Measurements from ENCODE around the gene PPP2R3C.

PPP2R3C gene

GRCh38 chr14:35121887-35122695, at the start of gene PPP2R3C, which contains the start of gene PRORP:
Gene PPP2R3C (minus strand): TSS chr14:35121990. CDS start chr14:35121959, 31 bp downstream.
Gene PRORP (plus strand): TSS chr14:35122552. CDS start chr14:35123246, 694 bp downstream.
- Histone ChIP-seq H3K36me3 (peaks cover 14% of the 10 kb centered on the region), H3K4me3 (ENCODE audit: low read depth in 1 of 2, low read length in 1 of 2) (peak within 1 kb of the TSS; percentile 71 to 97), H3K9me3 (no peaks in the 10 kb centered on the region), H3K27me3 (no peaks in the 10 kb centered on the region), H3K4me1 (ENCODE audit: control insufficient read depth in 1 of 2, insufficient read depth in 1 of 2, low read depth in 1 of 2, low read length in 1 of 2) (peaks cover 62 to 63% of the 10 kb centered on the region in 2 experiments), H3K27ac (peak within 1 kb of the TSS; percentile 91)
- no peak for TF ChIP-seq CTCF (IDR thresholded peaks at IDR 0.05)

- no peaks in the 10 kb centered on the region for H3K9me3 ChIP-seq
- peaks cover 6% of the 10 kb centered on the region for H3K36me3 ChIP-seq
- H3K4me1 ChIP-seq (ENCODE audit: control insufficient read depth in 1 of 2, insufficient read depth in 1 of 2, low read depth in 1 of 2, low read length in 1 of 2): no peaks in the 10 kb centered on the region
- H3K27me3 ChIP-seq: no peaks in the 10 kb centered on the region
- no peak overlapping the region for H3K27ac ChIP-seq
- no peak overlapping the region for H3K4me3 ChIP-seq (ENCODE audit: low read depth in 1 of 2, low read length in 1 of 2)
- TF ChIP-seq CTCF (IDR thresholded peaks at IDR 0.05): no peak
Measured at GRCh38 chr14:35167496-35167895, 45.7 kb upstream of the PPP2R3C start.

- Histone ChIP-seq H3K4me3 (ENCODE audit: low read depth in 1 of 2, low read length in 1 of 2) (no peak overlapping the region), H3K4me1 (ENCODE audit: control insufficient read depth in 1 of 2, insufficient read depth in 1 of 2, low read depth in 1 of 2, low read length in 1 of 2) (no peaks in the 10 kb centered on the region), H3K36me3 (peaks cover 12% of the 10 kb centered on the region), H3K9me3 (no peaks in the 10 kb centered on the region), H3K27me3 (no peaks in the 10 kb centered on the region), H3K27ac (no peak overlapping the region)
- no peak for TF ChIP-seq CTCF (IDR thresholded peaks at IDR 0.05)
Measured at GRCh38 chr14:35164849-35165248, 43.1 kb upstream of the PPP2R3C start.

GRCh38 chr14:35163384-35163783, 41.6 kb upstream of the PPP2R3C start:
- Histone ChIP-seq H3K27me3 (no peaks in the 10 kb centered on the region), H3K27ac (no peak overlapping the region), H3K36me3 (peaks cover 26% of the 10 kb centered on the region), H3K9me3 (no peaks in the 10 kb centered on the region), H3K4me1 (ENCODE audit: control insufficient read depth in 1 of 2, insufficient read depth in 1 of 2, low read depth in 1 of 2, low read length in 1 of 2) (no peaks in the 10 kb centered on the region), H3K4me3 (ENCODE audit: low read depth in 1 of 2, low read length in 1 of 2) (no peak overlapping the region)
- TF ChIP-seq CTCF (IDR thresholded peaks at IDR 0.05): no peak

GRCh38 chr14:35161231-35161630, 39.4 kb upstream of the PPP2R3C start:
- Histone ChIP-seq H3K27me3 (no peaks in the 10 kb centered on the region), H3K27ac (no peak overlapping the region), H3K4me1 (ENCODE audit: control insufficient read depth in 1 of 2, insufficient read depth in 1 of 2, low read depth in 1 of 2, low read length in 1 of 2) (no peaks in the 10 kb centered on the region), H3K36me3 (peaks cover 26% of the 10 kb centered on the region), H3K9me3 (no peaks in the 10 kb centered on the region), H3K4me3 (ENCODE audit: low read depth in 1 of 2, low read length in 1 of 2) (no peak overlapping the region)
- TF ChIP-seq CTCF (IDR thresholded peaks at IDR 0.05): no peak

All from neutrophil (primary cell).